GM12878 (cell line): ENCODE results near the gene MAML2. TPM values are rescaled to one million over a fixed set of nuclear protein-coding genes. Genes with fewer than 3 reads are reported as not detected.

Experiments used
- ATAC-seq: fragments of 200-7000 bp; cut with Tn5 transposase; 3 replicates; pipeline ENCODE4 v1.9.1; 2020; ENCODE audit warnings: mild to moderate bottlenecking, moderate library complexity
- BruUV-seq: library from RNA; stranded (reverse); fragments of 400-500 nt; replicated peaks from 2 replicates; lab custom pipeline; 2021; lab: Mats Ljungman, UMichigan
- CTCF ChIA-PET: fragments of 300-600 bp; sonication (Branson Sonifier 250); formaldehyde crosslinking; extraction: SDS; loops from one replicate; lab custom pipeline; 2021; ENCODE audit warnings: inconsistent platforms; lab: Yijun Ruan, JAX
- POLR2A ChIA-PET: fragments of 350-600 bp; formaldehyde crosslinking; extraction: SDS; loops from one replicate; lab custom pipeline; 2021; ENCODE audit warnings: inconsistent platforms; lab: Charles Lee
- RAD21 ChIA-PET: fragments of 300-600 bp; sonication (Branson Sonifier 250); formaldehyde crosslinking; loops from one replicate; lab custom pipeline; 2023; ENCODE audit warnings: antibody characterized with exemption; ENCODE audit not compliant: unreplicated experiment; lab: Charles Lee
- SMC1A ChIA-PET: fragments of 300-600 bp; sonication (Branson Sonifier 250); formaldehyde crosslinking; loops from one replicate; lab custom pipeline; 2023; ENCODE audit not compliant: unreplicated experiment, uncharacterized antibody; lab: Charles Lee
- DNase-seq: peaks from one replicate; pipeline ENCODE4 v3.0.0-alpha.2; 2011; ENCODE audit warnings: low read depth, low spot score
- FAIRE-seq: peaks from 3 replicates; lab custom pipeline; 2011; peaks lifted over from hg19 to GRCh38; lab: Jason Lieb, UNC
- H2AFZ ChIP-seq: 2 replicates; pipeline ENCODE4 v1.6.0; 2011; ENCODE audit warnings: low read depth, low read length, control low read depth; ENCODE audit not compliant: control insufficient read depth
- H3K27ac ChIP-seq: 2 replicates; pipeline ENCODE4 v1.5.1; 2011; ENCODE audit warnings: control low read depth; ENCODE audit not compliant: control insufficient read depth, insufficient read depth
- H3K27me3 ChIP-seq, 2 experiments: replicated peaks in 1 of 2; 2 replicates each; pipeline versions ENCODE4 v1.6.0 to v1.6.1; 2011; ENCODE audit warnings: low read length in 1 of 2; ENCODE audit not compliant: control insufficient read depth in 2 of 2, insufficient read depth in 2 of 2
- H3K36me3 ChIP-seq, 2 experiments: 2 replicates each; pipeline ENCODE4 v1.5.1; 2011; ENCODE audit warnings: low read length in 1 of 2; ENCODE audit not compliant: control insufficient read depth in 2 of 2, insufficient read depth in 2 of 2
- H3K4me1 ChIP-seq: 2 replicates; pipeline ENCODE4 v1.6.1; 2011; ENCODE audit warnings: mild to moderate bottlenecking, low read length, moderate library complexity, mixed read lengths; ENCODE audit not compliant: control insufficient read depth, insufficient read depth
- H3K4me2 ChIP-seq: 2 replicates; pipeline ENCODE4 v1.6.0; 2011; ENCODE audit warnings: control low read depth; ENCODE audit not compliant: control insufficient read depth, insufficient read depth
- H3K4me3 ChIP-seq: fragments of 200-600 bp; sonication (generic); 2 replicates; pipeline ENCODE4 v1.5.1; 2016
- H3K79me2 ChIP-seq: 2 replicates; pipeline ENCODE4 v1.6.0; 2011; ENCODE audit warnings: low read length; ENCODE audit not compliant: control insufficient read depth, insufficient read depth
- H3K9ac ChIP-seq: 2 replicates; pipeline ENCODE4 v1.8.0; 2011; ENCODE audit warnings: low read length, control low read depth, mixed read lengths; ENCODE audit not compliant: control insufficient read depth, insufficient read depth
- H3K9me3 ChIP-seq: replicated peaks from 3 replicates; pipeline ENCODE4 v1.5.1; 2011; ENCODE audit warnings: mild to moderate bottlenecking, low read length; ENCODE audit not compliant: control insufficient read depth, insufficient read depth
- H4K20me1 ChIP-seq: 2 replicates; pipeline ENCODE4 v1.6.0; 2011; ENCODE audit not compliant: control insufficient read depth, insufficient read depth
- CBFB ChIP-seq: IDR thresholded peaks from 2 replicates; pipeline ENCODE4 v1.6.1; 2016; ENCODE audit warnings: antibody characterized with exemption, low read depth
- TBL1XR1 ChIP-seq: IDR thresholded peaks from 2 replicates; pipeline ENCODE4 v1.6.1; 2012; ENCODE audit warnings: low read depth, low read length, improper control_type of control experiment
- ZBTB40 ChIP-seq: fragments of 450-650 bp; IDR thresholded peaks from 2 replicates; pipeline ENCODE4 v1.6.1; 2016; ENCODE audit warnings: mild to moderate bottlenecking, moderate library complexity, borderline replicate concordance
- WGBS: methylation state at CpG from one replicate; pipeline ENCODE4 v1.1.6; 2016; ENCODE audit warnings: low lambda C conversion rate; ENCODE audit not compliant: insufficient replicate concordance, insufficient coverage; ENCODE audit errors: missing lambda C conversion rate; 5-methylcytosine and 5-hydroxymethylcytosine counted together
- in situ Hi-C: fragments of 300-500 bp; cut with MboI; formaldehyde crosslinking; loops from 9 replicates; pipeline ENCODE4 v1.14.3; 2018; ENCODE audit warnings: mixed read lengths
- intact Hi-C: fragments of 100-400 bp; cut with micrococcal nuclease; formaldehyde crosslinking; loops from one replicate; pipeline ENCODE4 v1.14.2; 2022; ENCODE audit not compliant: unreplicated experiment
- polyA plus RNA-seq, 11 experiments: library from polyadenylated mRNA; depleted of rRNA in 4 of 11; unstranded in 6 of 11; stranded (reverse) in 5 of 11; fragments of >200 nt; fragmentation: Nextera tagmentation in 4 of 11; fragmentation: Illumina TruSeq in 1 of 11; extraction: Ambion mirVana in 4 of 11; extraction: Trizol in 1 of 11; gene quantifications; 1 replicate in 1 of 11; 2 replicates in 10 of 11; pipeline versions ENCODE4 v1.2.1 to v1.2.3, GENCODE V29; 2011 to 2016; ENCODE audit warnings: inconsistent platforms in 2 of 11, missing spikeins in 2 of 11, low read depth in 1 of 11
- total RNA-seq, 4 experiments: library from RNA; depleted of rRNA in 3 of 4; stranded (reverse); fragments of >200 nt in 3 of 4; fragmentation: Illumina TruSeq in 1 of 4; extraction: Trizol in 1 of 4; gene quantifications; 2 replicates each; pipeline versions ENCODE4 v1.2.1 to v1.2.3, GENCODE V29; 2013 to 2021

MAML2 gene
- total and polyA plus RNA-seq, 10 of the 15 experiments (the other 5 are each of a cell fraction or from before 2014, with no cell fraction given) = 2.5 to 15.1 (median 12.0) TPM

GRCh38 chr11:96234866-96235441 lies 108.0 kb downstream of the MAML2 start:
- ChIA-PET POLR2A (interaction anchor here (0.7 kb wide), 1 partner anchor 8 kb away, joined by 3 read pairs; no protein-coding TSS in a partner anchor), CTCF (interaction anchor here (0.9 to 6.5 kb wide), 4 partner anchors 10 to 159 kb away, joined by 3 to 46 read pairs (median 4); partner anchors contain the start of gene MAML2)
- peaks cover 23% of the 10 kb centered on the region for H3K79me2 ChIP-seq
- BruUV-seq = no TSS peak
- H3K4me2 ChIP-seq = peak overlapping the region; percentile 31
- intact Hi-C loops = no loop called here
- no peak overlapping the region for H3K9ac ChIP-seq
- H4K20me1 ChIP-seq = no peaks in the 10 kb centered on the region
- no peaks in the 10 kb centered on the region; the same call in 1 of the 3 replicates for H3K9me3 ChIP-seq
- TF ChIP-seq ZBTB40 (peak; percentile 95), CBFB (no peak), TBL1XR1 (no peak)
- TF ChIP-seq, all 136 proteins: peak for 1
- ChIA-PET SMC1A (interaction anchor here (0.6 to 11.7 kb wide), 10 partner anchors 9 to 181 kb away, joined by 3 to 189 read pairs (median 4); partner anchors contain the start of gene MAML2), RAD21 (interaction anchor here (0.6 to 4.6 kb wide), 5 partner anchors 39 to 398 kb away, joined by 3 to 37 read pairs (median 3); partner anchors contain the start of gene MAML2)
- no peak for DNase-seq
- Histone ChIP-seq H3K4me3 (no peak overlapping the region), H3K36me3 (no peaks in the 10 kb centered on the region; a peak in 1 of 4 replicates), H3K27ac (peak overlapping the region; percentile 53), H3K27me3 (no peaks in the 10 kb centered on the region), H2AFZ (no peak overlapping the region), H3K4me1 (peaks cover 10% of the 10 kb centered on the region)
- no peak for FAIRE-seq
- in situ Hi-C loops = no loop called here
- ATAC-seq = no peak
- 84% methylated on average over 1 of the region's 1 CpG for WGBS
